Brain microvascular endothelial cell (primary cell): ENCODE results near the gene ITIH4.

Experiments
- DNase-seq: peaks from one replicate; pipeline ENCODE4 v3.0.0-alpha.2; 2020
- H3K27ac ChIP-seq: fragments of 250-450 bp; sonication (Bioruptor Pico); 2 replicates; pipeline ENCODE4 v1.5.1; 2020; ENCODE audit warnings: mild to moderate bottlenecking, moderate library complexity
- H3K27me3 ChIP-seq: fragments of 250-450 bp; sonication (Bioruptor Pico); replicated peaks from 2 replicates; pipeline ENCODE4 v1.5.1; 2020; ENCODE audit warnings: mild to moderate bottlenecking
- H3K36me3 ChIP-seq: fragments of 250-450 bp; sonication (Bioruptor Pico); replicated peaks from 2 replicates; pipeline ENCODE4 v1.5.1; 2020; ENCODE audit warnings: mild to moderate bottlenecking
- H3K4me3 ChIP-seq: 2 replicates; pipeline ENCODE4 v1.5.1; 2011; ENCODE audit warnings: low read depth, mild to moderate bottlenecking, control low read depth, low read length, moderate library complexity
- in situ Hi-C: cut with HindIII; loops from 2 replicates; pipeline ENCODE4 v1.10.0; 2017; ENCODE audit warnings: low sequenced_read_pairs, low pct_ligation_motif_present
- TF ChIP-seq, protein P1 (sequence below): IDR thresholded peaks from 2 replicates; pipeline ENCODE4 v1.5.1; 2011; ENCODE audit warnings: low read depth, mild to moderate bottlenecking, moderate library complexity, low read length, control low read depth, inconsistent platforms; ENCODE audit errors: missing control alignments

Gene ITIH4

GRCh38 chr3:52771334-52771681 is 59.2 kb downstream of the ITIH4 start:
- DNase-seq: no peak
- Histone ChIP-seq H3K27me3 (no peaks in the 10 kb centered on the region), H3K27ac (peak overlapping the region; percentile 4), H3K4me3 (peak overlapping the region; percentile 91), H3K36me3 (no peaks in the 10 kb centered on the region)
- TF ChIP-seq, protein P1, sequence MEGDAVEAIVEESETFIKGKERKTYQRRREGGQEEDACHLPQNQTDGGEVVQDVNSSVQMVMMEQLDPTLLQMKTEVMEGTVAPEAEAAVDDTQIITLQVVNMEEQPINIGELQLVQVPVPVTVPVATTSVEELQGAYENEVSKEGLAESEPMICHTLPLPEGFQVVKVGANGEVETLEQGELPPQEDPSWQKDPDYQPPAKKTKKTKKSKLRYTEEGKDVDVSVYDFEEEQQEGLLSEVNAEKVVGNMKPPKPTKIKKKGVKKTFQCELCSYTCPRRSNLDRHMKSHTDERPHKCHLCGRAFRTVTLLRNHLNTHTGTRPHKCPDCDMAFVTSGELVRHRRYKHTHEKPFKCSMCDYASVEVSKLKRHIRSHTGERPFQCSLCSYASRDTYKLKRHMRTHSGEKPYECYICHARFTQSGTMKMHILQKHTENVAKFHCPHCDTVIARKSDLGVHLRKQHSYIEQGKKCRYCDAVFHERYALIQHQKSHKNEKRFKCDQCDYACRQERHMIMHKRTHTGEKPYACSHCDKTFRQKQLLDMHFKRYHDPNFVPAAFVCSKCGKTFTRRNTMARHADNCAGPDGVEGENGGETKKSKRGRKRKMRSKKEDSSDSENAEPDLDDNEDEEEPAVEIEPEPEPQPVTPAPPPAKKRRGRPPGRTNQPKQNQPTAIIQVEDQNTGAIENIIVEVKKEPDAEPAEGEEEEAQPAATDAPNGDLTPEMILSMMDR: no peak
- in situ Hi-C loops: no loop called here

- no peaks in the 10 kb centered on the region for H3K36me3 ChIP-seq
- peak within 1 kb of the TSS; percentile 4 for H3K27ac ChIP-seq
- TF ChIP-seq, protein P1: no peak
- in situ Hi-C loops: no loop called here
- peak; percentile 86 for DNase-seq
- H3K27me3 ChIP-seq: no peaks in the 10 kb centered on the region
- peak within 1 kb of the TSS; percentile 91 for H3K4me3 ChIP-seq
These were observed 59.8 kb downstream of the ITIH4 start, which contains the start of gene NEK4 for GRCh38 chr3:52770496-52771333. TSS of gene NEK4 (minus strand) at chr3:52770940. CDS start at chr3:52770746, 194 bp downstream.

- in situ Hi-C loops: no loop called here
- Histone ChIP-seq H3K27me3 (no peaks in the 10 kb centered on the region), H3K36me3 (peaks cover 3% of the 10 kb centered on the region), H3K4me3 (peak overlapping the region; percentile 91), H3K27ac (no peak overlapping the region)
- TF ChIP-seq, protein P1: no peak
- no peak for DNase-seq
These were observed 60.6 kb downstream of the ITIH4 start for GRCh38 chr3:52769786-52770455.

- Histone ChIP-seq H3K27me3 (no peaks in the 10 kb centered on the region), H3K4me3 (no peak overlapping the region), H3K27ac (no peak overlapping the region), H3K36me3 (peaks cover 7% of the 10 kb centered on the region)
- no peak for DNase-seq
- TF ChIP-seq, protein P1: no peak
- in situ Hi-C loops: no loop called here
These were observed 67.0 kb downstream of the ITIH4 start for GRCh38 chr3:52763466-52763865.
